ENCODE measurements around the gene ADGRD1. TPM values are rescaled to one million over a fixed set of nuclear protein-coding genes. Genes with fewer than 3 reads are reported as not detected.

ADGRD1 gene
- total RNA-seq, 1 donor from 2014 or later, result 1.9 TPM

DNA sequence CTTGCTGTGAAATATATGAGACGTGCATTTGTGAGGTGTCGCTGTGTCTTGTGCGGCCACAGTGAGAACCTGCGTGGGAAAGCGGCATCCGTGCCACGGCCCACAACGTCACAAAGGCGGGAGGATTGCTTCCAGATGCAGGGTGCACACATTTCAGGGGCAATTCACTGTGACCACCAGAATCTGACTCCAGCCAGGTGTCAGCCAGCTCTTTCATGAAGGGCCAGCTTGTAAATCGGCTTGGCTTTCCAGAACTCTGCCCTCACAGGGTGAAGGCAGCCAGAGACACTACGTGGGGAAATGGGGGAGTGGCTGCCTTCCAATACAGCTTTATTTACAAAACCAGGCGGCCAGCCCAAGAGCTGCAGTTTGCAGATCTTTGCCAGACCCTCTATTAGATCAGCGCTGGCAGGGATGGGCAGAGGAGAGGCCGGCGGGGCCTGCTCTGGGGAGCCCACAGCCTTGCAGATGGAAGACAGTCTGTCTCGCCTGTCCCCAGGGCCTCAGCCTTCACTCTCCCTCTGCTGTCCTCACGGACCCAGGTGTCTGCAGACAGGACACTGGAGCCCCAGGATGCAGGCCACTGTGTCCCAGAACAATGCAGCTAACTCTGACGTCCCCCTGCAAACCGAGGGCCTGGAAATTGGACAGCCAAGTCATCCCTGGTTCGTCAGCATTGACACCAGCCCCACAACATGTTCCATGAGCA, 53.5 kb downstream of the ADGRD1 start:
- no peak for DNase-seq

DNA sequence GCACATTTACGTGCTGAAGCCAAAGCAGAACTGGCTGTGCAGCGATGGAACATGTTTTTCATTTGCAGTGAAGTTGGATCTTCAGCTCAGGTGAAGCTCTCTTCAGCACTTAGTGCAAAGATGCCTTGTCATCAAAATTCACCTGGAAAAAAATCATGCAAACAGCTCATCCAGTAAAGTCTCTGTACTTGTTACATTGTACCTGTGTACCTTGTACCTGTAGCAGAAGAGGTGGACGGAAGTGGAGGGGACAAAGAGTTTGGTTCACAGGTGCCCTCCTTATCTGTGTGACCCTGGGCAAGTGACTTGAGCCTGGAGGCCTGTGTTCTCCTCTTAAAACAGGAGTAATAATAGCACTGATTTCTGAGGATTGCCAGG, 54.0 kb downstream of the ADGRD1 start:
- DNase-seq, result no peak

DNA sequence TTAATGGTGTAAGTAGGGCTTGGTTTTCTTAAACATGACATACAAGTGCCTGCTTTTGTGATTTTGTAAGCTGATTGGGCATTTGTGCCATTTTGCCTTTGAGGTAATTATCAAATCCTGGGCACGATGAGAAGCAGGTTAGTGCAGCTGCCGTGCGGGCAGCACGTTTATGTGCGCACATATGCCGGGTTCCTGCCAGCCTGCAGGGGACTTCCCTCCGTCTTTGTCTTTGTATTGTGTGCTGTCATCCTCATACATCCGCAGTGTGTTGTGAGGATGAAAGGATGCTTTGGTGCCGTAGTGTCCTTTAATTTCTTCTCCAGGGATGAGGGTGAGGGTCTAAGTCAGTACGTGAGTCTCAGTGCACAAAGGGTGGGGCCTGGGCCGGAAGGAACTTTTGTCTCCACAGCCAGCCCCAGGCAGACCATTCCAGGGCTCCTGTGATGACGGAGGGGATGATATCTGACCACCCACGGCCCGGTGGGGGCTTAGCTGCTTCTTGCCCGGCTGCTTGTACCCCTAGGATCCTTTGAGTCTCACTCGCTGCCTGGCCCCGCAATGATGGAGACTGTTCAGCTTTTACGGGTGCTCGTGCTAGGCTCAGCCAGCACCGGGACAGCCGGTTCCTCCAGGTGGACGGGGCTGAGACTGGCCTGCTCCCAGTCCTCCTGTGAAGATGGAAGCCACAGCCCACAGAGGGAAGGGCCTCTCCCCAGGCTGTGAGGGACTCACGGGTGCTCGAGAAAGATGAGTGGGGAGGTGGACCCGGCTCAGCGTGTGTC, 54.6 kb downstream of the ADGRD1 start:
- DNase-seq, result no peak

DNA sequence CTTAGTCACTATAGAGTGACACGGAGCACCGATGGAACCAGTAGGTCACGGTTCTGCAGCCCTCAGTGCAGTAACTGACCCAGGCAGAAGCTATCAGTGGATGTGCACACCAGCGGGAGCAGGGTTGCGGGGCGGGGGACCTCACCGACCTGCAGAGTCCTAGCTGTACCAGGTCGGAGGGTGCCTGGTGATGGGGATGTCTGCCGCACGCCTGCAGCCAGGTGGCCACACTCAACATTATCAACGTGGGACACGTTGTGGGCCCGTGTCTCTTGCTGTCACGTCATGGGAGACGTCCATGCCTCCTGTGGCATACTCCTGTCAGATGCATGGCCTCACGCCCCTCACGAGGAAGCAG, 55.2 kb downstream of the ADGRD1 start:
- DNase-seq, result no peak

DNA sequence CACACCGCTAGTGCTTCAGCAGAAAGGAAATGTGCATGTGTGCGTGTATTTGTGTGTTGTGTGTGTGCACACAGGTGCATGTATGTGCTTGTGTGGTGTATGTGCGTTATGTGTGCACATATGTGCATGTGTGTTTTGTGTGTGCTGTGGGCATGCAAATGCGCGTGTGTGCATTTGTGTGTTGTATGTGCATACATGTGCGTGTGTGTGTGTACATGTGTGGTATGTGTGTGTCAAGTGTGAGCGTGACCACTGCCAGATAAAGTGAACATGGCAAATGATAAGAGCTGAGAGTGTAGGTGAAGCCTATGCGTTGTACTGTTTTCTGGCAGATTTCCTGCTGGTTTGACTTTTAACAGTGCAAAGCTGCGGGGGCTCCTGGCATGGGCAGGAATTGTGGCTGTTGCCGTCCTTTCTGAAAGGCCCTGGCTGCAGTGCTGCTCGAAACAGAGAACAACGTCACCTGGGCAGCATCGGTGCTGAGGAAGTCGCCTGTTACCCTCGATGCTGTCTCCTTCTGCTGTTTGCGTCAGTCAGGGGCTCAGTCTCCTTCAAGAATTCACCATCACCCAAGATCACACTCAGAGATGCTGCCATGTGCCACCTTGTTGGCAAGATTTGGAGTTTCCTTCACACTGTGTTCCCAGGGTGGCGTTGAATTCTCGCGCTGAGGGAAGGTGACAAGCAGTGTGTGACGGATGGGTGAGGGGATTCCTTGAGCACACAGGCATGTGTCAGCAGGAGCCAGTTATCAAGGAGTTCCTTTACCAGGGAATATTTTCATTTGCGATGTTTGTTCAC, 56.1 kb downstream of the ADGRD1 start:
- no peak for DNase-seq

DNA sequence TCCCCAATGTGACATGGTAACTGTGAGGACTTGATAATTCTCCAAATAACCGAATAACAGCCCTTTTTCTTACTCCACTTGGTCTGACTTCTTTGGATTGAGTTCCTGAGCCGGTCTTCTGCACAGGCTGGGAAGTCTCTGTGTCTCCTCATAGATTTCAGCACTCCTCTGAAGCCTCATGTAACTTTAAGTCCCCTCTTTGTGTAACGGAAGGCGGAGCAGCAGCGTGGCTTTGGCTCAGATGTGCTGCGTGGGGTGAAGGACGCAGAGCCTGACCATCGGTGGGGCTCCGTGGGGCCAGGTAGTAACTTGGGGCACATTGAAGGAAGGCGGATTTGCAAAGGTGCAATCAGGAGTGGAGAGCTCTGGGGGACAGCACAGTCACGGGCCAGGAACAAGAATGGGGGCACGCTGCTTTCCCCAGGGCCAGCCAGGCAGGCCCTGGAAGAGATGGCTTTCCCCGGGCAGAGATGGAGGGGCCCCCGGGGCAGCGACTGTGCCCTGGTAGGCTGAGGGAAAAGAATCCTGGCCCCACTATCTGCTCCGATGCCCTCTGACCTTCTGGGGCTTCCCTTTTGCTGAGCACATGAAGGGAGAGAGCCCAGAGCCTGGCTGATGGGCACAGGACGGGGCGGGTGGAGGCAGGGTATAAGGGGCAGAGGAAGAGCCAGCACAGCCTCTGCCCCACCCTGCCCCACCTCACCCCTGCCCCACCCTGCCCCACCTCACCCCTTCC, 56.9 kb downstream of the ADGRD1 start:
- DNase-seq, result no peak

DNA sequence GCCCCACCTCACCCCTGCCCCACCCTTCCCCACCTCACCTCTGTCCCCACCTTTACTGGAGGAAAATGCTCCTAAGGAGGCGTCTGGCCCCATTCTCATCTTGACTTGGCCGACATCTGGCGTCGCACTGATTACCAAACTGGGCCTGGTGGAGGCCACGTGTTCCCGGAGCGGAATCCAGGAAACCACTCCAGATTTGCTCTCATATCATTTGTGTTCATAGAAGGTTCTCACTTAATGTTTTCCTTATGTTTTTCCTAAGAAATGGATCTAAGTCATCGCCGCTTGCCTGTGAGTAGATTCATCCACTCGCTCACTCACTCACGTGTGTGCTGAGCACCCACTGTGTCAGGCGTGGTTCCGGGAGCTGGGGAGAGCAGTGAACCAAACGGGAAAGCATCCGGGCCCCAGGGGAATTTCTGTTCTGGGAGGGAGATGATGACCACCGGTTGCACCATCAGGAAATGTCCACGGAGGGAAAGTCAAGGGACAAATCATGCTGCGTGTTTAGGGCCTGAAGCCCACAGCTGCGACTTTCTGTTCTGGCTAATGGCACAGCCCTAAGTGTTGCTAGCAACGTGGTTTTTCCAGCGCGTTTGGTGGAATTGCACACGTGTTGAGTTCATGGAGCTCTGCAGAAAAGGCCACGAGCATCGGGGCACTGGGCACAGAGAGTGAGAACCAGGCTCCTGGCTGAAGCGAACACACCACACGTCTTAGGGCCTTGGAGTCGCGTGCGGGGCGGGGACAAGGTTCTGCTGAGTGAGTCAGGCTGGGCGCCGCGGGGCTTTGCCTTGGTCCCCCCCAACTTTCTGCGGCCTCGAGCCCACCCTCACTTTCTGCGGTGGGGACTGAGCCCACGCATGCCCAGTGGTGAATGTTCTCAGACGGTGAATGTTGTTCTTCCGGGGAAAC, 57.7 kb downstream of the ADGRD1 start:
- no peak for DNase-seq

DNA sequence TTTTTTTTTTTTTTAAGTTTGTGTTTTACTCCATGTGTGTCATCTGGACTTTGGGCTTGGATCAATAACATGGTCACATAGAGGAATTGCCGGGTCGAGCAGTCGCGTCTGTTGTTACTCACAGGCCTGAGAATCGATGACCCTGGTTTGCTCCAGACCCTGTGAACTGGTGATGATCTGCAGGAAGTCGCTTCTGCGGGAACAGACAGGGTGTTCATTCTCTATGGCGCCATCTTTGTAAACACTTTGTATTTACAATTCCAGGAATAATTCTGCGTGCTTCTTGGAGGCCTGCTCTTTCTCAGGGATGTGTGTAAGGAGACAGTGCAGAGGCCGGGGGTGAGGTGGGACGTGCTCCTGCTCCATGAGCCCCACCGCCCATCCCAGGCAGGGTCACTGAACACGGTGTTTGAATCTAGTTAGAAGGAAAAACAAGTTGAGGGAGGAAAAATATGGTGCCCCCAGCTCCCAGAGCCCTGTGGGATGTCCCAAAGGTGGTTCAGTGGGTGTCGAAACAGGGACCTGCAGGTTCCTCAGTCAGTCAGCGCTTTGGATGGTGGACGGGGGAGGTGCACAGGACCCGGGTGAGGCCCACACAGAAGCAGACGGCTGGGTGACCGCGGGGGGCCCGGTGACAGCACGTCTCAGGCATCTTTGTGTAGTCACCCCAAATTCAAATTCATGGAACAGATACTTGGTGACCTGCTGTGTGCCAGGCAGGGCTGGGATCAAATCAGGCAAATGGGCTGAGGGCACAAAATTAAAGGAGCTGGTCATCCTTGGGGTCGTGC, 58.8 kb downstream of the ADGRD1 start:
- no peak for DNase-seq

DNA sequence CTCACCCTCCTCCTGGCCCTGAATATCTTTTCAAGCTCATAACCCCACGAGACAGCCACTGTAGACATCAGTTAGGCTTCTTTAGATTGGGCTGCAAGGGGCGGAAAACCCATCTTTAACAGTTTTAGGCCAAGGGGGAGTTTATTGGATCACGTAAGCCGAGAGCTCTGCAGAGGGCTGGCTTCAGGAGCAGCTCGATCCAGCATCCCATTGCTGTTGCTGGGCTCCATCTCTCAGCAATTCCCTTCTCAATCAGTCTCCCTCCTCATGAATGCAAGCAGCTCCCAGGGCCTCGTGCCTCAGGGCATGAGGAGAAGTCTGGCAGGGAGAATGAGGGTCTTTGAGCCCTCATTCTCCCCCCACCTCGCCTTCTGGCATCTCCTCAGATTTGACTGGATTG, 59.4 kb downstream of the ADGRD1 start:
- no peak for DNase-seq

DNA sequence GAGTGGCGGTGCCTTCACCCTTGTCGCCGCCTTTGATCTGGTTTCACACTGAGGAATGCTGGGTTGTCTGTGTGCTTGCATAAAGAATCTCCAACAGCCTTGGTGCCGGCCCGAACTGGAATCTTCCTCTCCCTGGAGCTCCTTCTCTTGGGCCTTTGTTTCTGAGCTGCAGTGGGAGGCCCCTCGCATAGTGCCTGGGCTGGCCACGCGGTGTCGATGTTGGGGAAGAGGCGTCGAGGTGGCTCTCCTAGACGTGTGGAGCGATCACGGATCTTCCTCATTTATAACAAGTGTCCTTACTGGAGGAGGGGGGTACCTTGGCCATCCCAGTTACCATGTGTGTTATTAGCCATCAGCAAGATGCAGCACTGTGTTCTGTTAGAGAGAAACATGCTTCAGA, 60.6 kb downstream of the ADGRD1 start:
- no peak for DNase-seq

DNA sequence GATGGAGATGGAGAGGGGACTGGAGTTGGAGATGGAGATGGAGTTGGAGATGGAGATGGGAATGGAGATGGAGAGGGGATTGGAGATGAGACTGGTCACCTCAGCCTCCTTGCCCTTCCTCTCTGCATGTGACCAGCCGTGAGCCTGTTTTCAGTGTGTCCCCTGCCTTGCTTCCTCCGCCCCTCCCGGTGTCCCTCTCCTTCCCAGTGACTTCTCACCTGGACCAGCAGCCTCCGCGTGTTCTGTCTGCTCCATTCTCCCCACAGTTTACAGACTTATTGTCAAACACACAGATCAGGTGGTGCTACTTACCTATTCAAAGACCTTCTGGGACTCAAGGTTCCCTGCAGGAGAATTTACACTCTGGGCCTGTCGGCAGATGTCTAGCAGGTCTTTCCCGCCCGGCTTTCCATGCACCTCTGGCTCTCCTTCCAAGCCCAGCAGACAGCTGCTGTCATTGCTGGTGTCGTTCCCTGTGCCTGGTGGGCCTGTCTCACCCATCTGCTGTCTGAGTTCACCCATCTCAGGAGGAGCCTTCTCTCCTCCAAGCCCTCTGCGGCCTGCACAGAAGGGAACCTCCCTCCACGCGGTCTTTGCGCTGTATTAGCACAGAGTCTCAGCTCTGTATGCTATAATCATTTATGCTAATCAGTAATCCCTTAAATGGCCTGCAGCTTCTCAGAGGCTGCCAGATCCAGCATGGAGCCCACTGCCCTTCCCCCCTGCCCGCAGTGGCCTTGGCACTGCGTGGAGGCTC, 62.1 kb downstream of the ADGRD1 start:
- no peak for DNase-seq

DNA sequence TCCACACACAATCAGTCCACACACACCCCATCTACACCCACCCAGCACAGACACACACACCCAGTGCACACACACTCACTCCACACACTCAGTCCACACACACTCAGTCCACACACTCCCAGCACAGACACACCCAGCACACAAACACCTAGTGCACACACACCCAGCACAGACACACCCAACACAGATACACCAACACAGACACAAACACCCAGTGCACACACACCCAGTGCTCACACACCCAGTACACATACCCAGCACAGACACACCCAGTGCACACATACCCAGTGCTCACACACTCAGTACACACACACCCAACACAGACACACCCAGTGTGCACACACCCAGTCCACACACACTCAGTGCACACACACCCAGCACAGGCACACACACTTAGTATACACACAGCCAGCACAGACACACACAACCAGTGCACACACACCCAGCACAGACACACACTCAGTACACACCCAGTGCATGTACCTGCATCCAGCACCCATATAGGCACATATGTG, 63.8 kb downstream of the ADGRD1 start:
- no peak for DNase-seq

DNA sequence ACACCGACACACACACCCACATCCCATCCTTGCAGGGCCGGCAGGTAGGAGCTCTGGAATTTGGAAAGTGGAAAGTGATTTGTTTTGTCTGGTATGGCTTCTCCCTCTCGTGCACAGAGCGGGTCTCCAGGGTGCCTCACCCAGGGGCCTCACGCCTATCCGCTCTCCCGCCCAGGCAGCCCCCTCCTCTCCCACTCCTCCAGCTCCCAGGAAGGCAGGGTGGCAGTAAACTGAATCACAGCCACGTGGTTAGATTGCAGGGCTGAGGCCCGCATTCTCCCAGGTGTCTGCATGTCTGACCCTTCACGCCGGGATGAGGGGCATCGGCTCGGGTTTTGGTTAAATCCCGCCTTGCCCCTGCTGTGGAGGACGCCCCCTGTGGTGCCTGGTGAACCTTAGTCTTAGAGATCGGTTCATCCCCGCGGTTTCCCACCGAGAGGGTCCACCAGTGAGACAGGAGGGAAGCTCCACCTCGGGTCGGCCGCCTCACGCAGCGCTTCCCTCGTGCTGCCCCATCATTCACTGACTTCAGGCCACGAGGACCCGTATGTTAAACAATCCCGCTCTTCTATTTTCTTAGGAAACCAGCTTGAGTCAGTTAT, 64.4 kb downstream of the ADGRD1 start:
- DNase-seq, result no peak

DNA sequence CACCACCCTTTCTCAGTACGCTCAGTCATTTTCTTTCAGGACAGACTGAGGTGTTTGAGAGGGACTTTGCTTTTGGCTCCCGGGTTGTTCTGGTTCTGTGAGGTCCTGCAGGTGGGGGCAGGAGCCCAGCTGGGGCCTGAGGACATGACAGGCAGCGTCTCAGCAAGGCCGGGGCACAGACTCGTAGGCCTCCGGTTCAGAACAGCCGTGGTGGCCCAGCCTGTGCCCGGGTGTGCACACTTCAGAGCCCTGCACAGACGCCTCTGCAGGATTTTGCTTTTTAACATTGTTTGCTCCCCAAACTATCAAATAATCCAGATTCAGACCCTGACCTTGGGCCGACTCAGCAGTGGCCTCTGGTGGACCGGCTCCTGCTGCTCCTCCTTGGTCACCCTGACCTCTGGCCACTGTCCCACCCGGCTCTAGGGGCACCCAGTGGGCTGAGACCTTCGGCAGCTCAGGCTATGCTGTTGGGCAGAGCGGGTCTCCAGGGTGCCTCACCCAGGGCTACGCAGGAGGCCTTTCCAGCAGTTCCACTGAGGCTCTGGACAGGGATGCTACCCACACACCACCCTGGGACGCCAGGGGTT, 65.2 kb downstream of the ADGRD1 start:
- DNase-seq, result no peak

DNA sequence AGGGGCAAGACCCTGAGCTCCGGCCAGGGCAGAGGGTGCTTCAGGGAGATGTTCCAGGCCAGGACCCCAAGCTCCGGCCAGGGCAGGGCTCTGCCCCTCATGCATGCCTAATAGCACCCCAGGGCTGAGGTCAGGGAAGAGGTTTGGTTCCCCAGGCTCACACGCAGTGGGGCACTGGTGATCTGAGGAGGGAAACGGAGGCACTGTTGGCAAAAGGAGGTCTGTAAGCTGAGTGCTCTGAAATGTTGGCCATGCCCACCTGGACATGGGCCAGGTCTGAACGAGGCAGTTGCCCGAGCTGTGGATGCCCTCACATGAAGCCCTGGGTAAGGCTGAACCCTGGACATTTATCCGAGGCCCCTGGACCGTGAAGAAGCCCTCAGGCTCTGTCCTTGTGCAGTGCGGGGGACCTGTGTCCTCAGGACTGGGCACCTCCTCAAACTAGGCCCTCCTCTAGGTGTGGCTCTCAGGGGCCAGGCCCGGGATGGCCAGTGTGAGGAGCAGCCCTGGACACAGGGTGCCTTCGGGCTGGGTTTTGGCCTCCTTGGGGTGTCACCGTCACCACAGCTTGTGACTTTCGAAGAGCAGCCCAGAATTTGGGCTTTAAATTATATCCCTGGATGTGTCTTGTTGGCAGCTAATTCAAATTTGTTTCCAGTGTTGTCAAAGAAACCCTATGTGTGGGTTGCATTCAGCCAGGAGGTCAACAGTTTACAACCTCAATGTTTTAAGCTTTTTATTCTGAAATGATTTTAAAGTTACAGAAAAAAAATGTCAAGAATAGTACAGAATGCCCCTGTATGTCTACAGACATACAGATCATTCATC, 66.8 kb downstream of the ADGRD1 start:
- DNase-seq, result no peak

DNA sequence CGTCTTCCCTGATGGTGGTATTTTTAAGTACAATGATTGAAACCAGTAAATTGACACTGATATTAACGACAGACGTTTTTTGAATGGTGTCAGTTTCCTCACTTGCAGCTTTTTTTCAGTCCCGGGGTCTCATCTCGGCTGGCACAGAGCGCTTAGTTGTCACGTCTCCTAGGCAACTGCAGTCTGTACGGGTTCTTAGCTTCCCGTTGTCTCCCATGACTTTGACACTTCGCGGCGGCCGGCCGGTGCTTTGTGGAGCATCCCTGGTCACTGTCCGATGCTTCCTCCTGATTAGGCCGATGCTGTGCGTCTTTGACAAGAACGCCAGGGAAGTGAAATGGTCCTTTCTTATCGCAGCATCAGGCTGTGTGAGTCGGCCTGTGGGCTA, 67.4 kb downstream of the ADGRD1 start:
- DNase-seq, result no peak

DNA sequence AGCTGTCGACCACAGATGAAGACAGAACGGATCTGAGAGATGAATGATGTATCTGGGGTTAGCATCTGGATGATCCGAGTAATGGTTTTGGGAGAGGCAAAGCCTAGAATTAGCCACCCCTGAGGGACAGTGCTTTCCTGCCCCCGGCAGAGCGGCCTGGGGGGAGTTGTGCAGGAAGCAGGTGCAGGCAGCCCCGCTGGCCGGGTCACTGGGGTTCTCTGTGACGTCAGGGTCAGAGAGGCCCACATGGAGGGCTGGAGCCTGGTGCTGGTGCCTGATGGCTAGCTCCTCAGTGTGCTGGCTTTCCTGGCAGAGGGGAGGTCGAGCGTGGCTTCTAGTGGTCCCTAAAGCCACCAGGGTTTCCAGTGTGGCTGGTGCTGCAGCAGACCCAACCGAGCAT, 70.3 kb downstream of the ADGRD1 start:
- no peak for DNase-seq

DNA sequence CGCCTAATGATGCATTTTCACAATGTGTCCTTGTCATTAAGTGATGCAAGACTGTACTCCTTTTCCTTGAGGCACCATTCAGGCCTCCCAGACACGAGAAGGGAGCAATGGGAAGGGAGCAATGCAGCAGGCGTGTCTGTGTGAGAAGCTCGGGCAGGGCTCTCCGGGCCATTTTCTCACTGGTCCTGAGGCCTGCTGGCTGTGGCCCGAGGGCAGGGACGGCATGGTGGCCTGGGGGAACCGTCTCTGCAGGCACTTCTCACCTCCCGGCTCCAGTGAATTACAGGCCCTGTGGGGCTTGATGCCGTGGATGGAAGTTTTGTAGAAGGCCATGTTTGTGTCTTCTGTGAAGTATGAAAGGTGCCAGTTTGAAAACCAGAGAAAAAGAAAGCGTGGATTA, 71.0 kb downstream of the ADGRD1 start:
- DNase-seq, result no peak
